Endothelial cell of umbilical vein (primary cell): ENCODE results near the gene PIEZO2. TPM values are rescaled to one million over a fixed set of nuclear protein-coding genes. Genes with fewer than 3 reads are reported as not detected.

Experiments used
- BruUV-seq: library from RNA; stranded (reverse); fragments of 400-500 nt; replicated peaks from 2 replicates; lab custom pipeline; 2021; lab: Mats Ljungman, UMichigan
- CTCF ChIA-PET: fragments of 300-600, 350-600 bp; sonication (Branson Sonifier 250); formaldehyde crosslinking; loops from one replicate; lab custom pipeline; 2021; ENCODE audit warnings: antibody characterized with exemption, inconsistent platforms; lab: Charles Lee
- POLR2A ChIA-PET: fragments of 300-600, 350-600 bp; sonication (Branson Sonifier 250); formaldehyde crosslinking; loops from one replicate; lab custom pipeline; 2021; ENCODE audit warnings: antibody characterized with exemption, inconsistent platforms; lab: Charles Lee
- DNase-seq: peaks from one replicate; pipeline ENCODE4 v3.0.0-alpha.2; 2011; ENCODE audit warnings: low read depth, low spot score
- FAIRE-seq: peaks from 2 replicates; lab custom pipeline; 2011; peaks lifted over from hg19 to GRCh38; lab: Jason Lieb, UNC
- H2AFZ ChIP-seq: 2 replicates; pipeline ENCODE4 v1.6.0; 2012; ENCODE audit warnings: low read depth, low read length, control low read depth, inconsistent platforms
- H3K27ac ChIP-seq: 2 replicates; pipeline ENCODE4 v1.5.1; 2011; ENCODE audit warnings: low read depth, mild to moderate bottlenecking, control low read depth, low read length, moderate library complexity; ENCODE audit not compliant: insufficient read depth
- H3K27me3 ChIP-seq, 2 experiments: 2 replicates each; pipeline versions ENCODE4 v1.6.0 to v1.6.1; 2011; ENCODE audit warnings: low read length in 2 of 2, mixed read lengths in 1 of 2; ENCODE audit not compliant: control insufficient read depth in 2 of 2, insufficient read depth in 2 of 2
- H3K36me3 ChIP-seq, 2 experiments: 2 replicates in 1 of 2; 3 replicates in 1 of 2; pipeline ENCODE4 v1.5.1; 2011; ENCODE audit warnings: low read length in 2 of 2, mild to moderate bottlenecking in 1 of 2, moderate library complexity in 1 of 2; ENCODE audit not compliant: control insufficient read depth in 2 of 2, insufficient read depth in 2 of 2; ENCODE audit errors: extremely low read depth in 1 of 2
- H3K4me1 ChIP-seq: 3 replicates; pipeline ENCODE4 v1.5.1; 2011; ENCODE audit warnings: mild to moderate bottlenecking, low read length; ENCODE audit not compliant: control insufficient read depth, insufficient read depth; ENCODE audit errors: extremely low read depth
- H3K4me2 ChIP-seq: 2 replicates; pipeline ENCODE4 v1.6.1; 2011; ENCODE audit warnings: low read length, control low read depth, mixed read lengths; ENCODE audit not compliant: insufficient read depth
- H3K4me3 ChIP-seq, 3 experiments: fragments of 200-600 bp in 1 of 3; sonication (generic), shearing (Covaris generic) in 1 of 3; replicated peaks in 1 of 3; 2 replicates each; pipeline ENCODE4 v1.5.1; 2011 to 2016; ENCODE audit warnings: control low read depth in 3 of 3, low read length in 3 of 3, mild to moderate bottlenecking in 2 of 3, inconsistent platforms in 1 of 3, low read depth in 1 of 3, moderate library complexity in 1 of 3; ENCODE audit not compliant: insufficient read depth in 1 of 3
- H3K79me2 ChIP-seq: 2 replicates; pipeline ENCODE4 v1.6.0; 2012; ENCODE audit warnings: low read length, inconsistent platforms; ENCODE audit not compliant: control insufficient read depth, insufficient read depth
- H3K9ac ChIP-seq: replicated peaks from 2 replicates; pipeline ENCODE3; 2011; ENCODE audit warnings: low read length, control low read depth; ENCODE audit not compliant: insufficient read depth; ENCODE audit errors: extremely low read depth
- H3K9me1 ChIP-seq: replicated peaks from 3 replicates; pipeline ENCODE4 v1.6.0; 2011; ENCODE audit warnings: mild to moderate bottlenecking, low read length; ENCODE audit not compliant: control insufficient read depth, insufficient read depth; ENCODE audit errors: extremely low read depth
- H3K9me3 ChIP-seq: replicated peaks from 2 replicates; pipeline ENCODE4 v1.5.1; 2012; ENCODE audit warnings: low read length, inconsistent platforms; ENCODE audit not compliant: control insufficient read depth, insufficient read depth
- H4K20me1 ChIP-seq: replicated peaks from 2 replicates; pipeline ENCODE3; 2011; ENCODE audit warnings: mild to moderate bottlenecking, low read length; ENCODE audit not compliant: control insufficient read depth, insufficient read depth; ENCODE audit errors: extremely low read depth
- EZH2 ChIP-seq: IDR thresholded peaks from 2 replicates; pipeline ENCODE4 v1.6.1; 2012; ENCODE audit warnings: borderline replicate concordance, low read depth, mild to moderate bottlenecking, moderate library complexity, low read length, inconsistent platforms; ENCODE audit not compliant: severe bottlenecking
- FOS ChIP-seq: IDR thresholded peaks from 2 replicates; pipeline ENCODE4 v1.6.1; 2011; ENCODE audit warnings: mild to moderate bottlenecking, low read length, moderate library complexity, borderline replicate concordance; ENCODE audit not compliant: insufficient read depth
- GATA2 ChIP-seq: IDR thresholded peaks from 2 replicates; pipeline ENCODE4 v1.7.0; 2011; ENCODE audit warnings: low read depth, mild to moderate bottlenecking, moderate library complexity, mixed read lengths, low read length; ENCODE audit not compliant: insufficient read length, insufficient read depth
- JUN ChIP-seq: IDR thresholded peaks from 2 replicates; pipeline ENCODE4 v1.6.1; 2011; ENCODE audit warnings: borderline replicate concordance, low read depth; ENCODE audit not compliant: insufficient read length, insufficient read depth
- MYC ChIP-seq: IDR thresholded peaks from one replicate; pipeline ENCODE4 v1.6.1; 2011; ENCODE audit warnings: mild to moderate bottlenecking, low read depth, low read length
- POLR2A ChIP-seq: IDR thresholded peaks from 2 replicates; pipeline ENCODE4 v1.6.1; 2012; ENCODE audit warnings: low read depth, mild to moderate bottlenecking, control low read depth, low read length
- POLR2AphosphoS5 ChIP-seq: IDR thresholded peaks from 2 replicates; pipeline ENCODE4 v1.6.1; 2012; ENCODE audit warnings: low read depth, mild to moderate bottlenecking, control low read depth, low read length, moderate library complexity; ENCODE audit not compliant: insufficient read depth
- dilution Hi-C: fragments of 300-500 bp; cut with MboI; formaldehyde crosslinking; loops from one replicate; pipeline ENCODE4 v1.15.0; 2019; ENCODE audit warnings: low sequenced_read_pairs; ENCODE audit not compliant: extremely low pct_ligation_motif_present
- intact Hi-C: fragments of 100-400 bp; cut with micrococcal nuclease; formaldehyde crosslinking; loops from one replicate; pipeline ENCODE4 v1.10.0; 2022
- polyA plus RNA-seq, 4 experiments: library from polyadenylated mRNA; depleted of rRNA in 3 of 4; stranded (reverse) in 3 of 4; unstranded in 1 of 4; fragments of >200 nt; gene quantifications; 2 replicates each; pipeline versions ENCODE4 v1.2.1 to v1.2.3, GENCODE V29; 2011 to 2012; ENCODE audit warnings: missing spikeins in 1 of 4
- total RNA-seq: library from RNA; stranded (reverse); gene quantifications from 2 replicates; pipeline ENCODE4 v1.2.3, GENCODE V29; 2021
- TF ChIP-seq, protein P1 (sequence below): IDR thresholded peaks from 2 replicates; pipeline ENCODE4 v1.6.1; 2011; ENCODE audit not compliant: insufficient read depth, insufficient read length
- TF ChIP-seq, protein P2 (sequence below), 2 donors: IDR thresholded peaks; 1 replicate in 1 of 2; 2 replicates in 1 of 2; pipeline ENCODE4 v1.5.1; 2011; ENCODE audit warnings: low read length in 2 of 2, mild to moderate bottlenecking in 2 of 2, moderate library complexity in 2 of 2, control low read depth in 1 of 2, inconsistent platforms in 1 of 2, low read depth in 1 of 2; ENCODE audit not compliant: insufficient read depth in 1 of 2; ENCODE audit errors: extremely low read depth in 1 of 2

Gene PIEZO2
- total and polyA plus RNA-seq, 2 donors (not counting 3 experiments of a cell fraction or from before 2014, with no cell fraction given): 1.7 to 11.2 TPM

DNA sequence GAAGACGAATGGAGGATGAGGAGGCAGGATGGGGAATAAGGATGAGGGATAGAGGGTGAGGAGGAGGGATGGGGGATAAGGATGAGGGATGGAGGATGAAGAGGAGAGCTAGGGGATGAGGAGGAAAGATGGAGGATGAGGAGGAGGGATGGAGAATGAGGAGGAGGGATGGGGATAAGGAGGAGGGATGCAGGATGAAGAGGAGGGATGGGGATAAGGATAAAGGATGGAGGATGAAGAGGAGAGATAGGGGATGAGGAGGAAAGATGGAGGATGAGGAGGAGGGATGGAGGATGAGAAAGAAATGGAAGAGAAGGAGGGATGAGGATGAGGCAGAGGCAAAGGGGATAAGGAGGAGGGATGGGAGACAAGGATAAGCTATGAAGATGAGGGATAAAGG lies 393.5 kb downstream of the PIEZO2 start:
- DNase-seq: no peak
- Histone ChIP-seq H3K4me2 (no peak overlapping the region), H4K20me1 (no peaks in the 10 kb centered on the region), H3K79me2 (no peaks in the 10 kb centered on the region), H3K27ac (no peak overlapping the region), H3K4me3 (no peak overlapping the region), H2AFZ (no peak overlapping the region), H3K4me1 (no peaks in the 10 kb centered on the region), H3K9ac (no peak overlapping the region), H3K9me1 (no peaks in the 10 kb centered on the region), H3K9me3 (no peaks in the 10 kb centered on the region), H3K36me3 (no peaks in the 10 kb centered on the region), H3K27me3 (no peaks in the 10 kb centered on the region)
- POLR2A ChIA-PET: interaction anchor here (0.6 kb wide), 1 partner anchor 616 kb away, joined by 3 read pairs; no protein-coding TSS in a partner anchor
- no peak for FAIRE-seq
- intact Hi-C loops (no loop called here), dilution Hi-C loops (no loop called here)
- no TSS peak for BruUV-seq
- CTCF ChIA-PET: interaction anchor here (1.0 kb wide), 1 partner anchor 398 kb away, joined by 3 read pairs; no protein-coding TSS in a partner anchor
- no peak for TF ChIP-seq POLR2AphosphoS5
- no peak for TF ChIP-seq EZH2
- TF ChIP-seq, protein P1, sequence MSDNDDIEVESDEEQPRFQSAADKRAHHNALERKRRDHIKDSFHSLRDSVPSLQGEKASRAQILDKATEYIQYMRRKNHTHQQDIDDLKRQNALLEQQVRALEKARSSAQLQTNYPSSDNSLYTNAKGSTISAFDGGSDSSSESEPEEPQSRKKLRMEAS: no peak
- TF ChIP-seq, protein P2, sequence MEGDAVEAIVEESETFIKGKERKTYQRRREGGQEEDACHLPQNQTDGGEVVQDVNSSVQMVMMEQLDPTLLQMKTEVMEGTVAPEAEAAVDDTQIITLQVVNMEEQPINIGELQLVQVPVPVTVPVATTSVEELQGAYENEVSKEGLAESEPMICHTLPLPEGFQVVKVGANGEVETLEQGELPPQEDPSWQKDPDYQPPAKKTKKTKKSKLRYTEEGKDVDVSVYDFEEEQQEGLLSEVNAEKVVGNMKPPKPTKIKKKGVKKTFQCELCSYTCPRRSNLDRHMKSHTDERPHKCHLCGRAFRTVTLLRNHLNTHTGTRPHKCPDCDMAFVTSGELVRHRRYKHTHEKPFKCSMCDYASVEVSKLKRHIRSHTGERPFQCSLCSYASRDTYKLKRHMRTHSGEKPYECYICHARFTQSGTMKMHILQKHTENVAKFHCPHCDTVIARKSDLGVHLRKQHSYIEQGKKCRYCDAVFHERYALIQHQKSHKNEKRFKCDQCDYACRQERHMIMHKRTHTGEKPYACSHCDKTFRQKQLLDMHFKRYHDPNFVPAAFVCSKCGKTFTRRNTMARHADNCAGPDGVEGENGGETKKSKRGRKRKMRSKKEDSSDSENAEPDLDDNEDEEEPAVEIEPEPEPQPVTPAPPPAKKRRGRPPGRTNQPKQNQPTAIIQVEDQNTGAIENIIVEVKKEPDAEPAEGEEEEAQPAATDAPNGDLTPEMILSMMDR (IDR thresholded peaks at IDR 0.05; ENCODE audit: extremely low read depth in 1 of 2, insufficient read depth in 1 of 2, low read depth in 1 of 2, low read length in 2 of 2): no peak
- TF ChIP-seq FOS: no peak
- no peak for TF ChIP-seq MYC
- TF ChIP-seq POLR2A: no peak
- TF ChIP-seq GATA2: no peak
- TF ChIP-seq JUN: no peak
